Midbrain (tissue), 1 donor: ENCODE results near the gene GAK.

Experiments used
- DNase-seq: peaks from one replicate; lab custom pipeline; 2025; lab: John Stamatoyannopoulos, UW

GAK gene

DNA sequence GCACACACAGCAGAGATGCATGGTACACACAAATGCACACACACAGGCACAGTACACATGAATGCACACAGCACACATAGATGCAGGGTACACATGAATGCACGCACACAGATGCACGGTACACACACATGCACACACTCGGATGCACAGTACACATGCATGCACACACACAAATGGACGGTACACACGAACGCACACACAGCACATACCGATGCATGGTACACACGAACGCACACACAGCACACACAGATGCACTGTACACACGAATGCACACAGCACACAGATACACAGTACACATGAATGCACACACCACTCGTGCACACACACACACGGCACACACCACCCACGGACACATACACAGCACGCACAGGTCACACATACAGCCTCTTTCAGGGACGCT lies 62.3 kb downstream of the GAK start:
- no peak for DNase-seq

DNA sequence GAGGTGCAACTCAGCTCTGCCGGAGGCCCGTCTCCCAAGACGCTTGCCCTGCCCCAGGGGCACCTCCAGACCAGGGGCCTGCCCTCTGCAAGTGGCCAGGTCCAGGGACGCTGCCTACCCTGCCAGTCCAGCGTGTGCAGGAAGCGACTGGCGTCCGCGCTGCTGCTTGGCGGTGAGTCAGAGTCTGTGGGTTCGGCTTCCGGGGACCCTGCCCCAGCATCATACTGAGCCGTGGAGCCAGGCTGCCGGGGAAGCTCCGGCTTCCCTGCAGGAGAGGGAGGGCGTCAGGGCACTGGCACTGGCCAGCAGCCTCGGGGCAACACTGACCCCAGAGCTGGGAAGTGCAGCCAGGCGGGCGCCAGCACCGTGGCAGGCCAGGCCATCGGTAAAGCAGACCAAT lies 63.7 kb downstream of the GAK start:
- DNase-seq, result no peak

DNA sequence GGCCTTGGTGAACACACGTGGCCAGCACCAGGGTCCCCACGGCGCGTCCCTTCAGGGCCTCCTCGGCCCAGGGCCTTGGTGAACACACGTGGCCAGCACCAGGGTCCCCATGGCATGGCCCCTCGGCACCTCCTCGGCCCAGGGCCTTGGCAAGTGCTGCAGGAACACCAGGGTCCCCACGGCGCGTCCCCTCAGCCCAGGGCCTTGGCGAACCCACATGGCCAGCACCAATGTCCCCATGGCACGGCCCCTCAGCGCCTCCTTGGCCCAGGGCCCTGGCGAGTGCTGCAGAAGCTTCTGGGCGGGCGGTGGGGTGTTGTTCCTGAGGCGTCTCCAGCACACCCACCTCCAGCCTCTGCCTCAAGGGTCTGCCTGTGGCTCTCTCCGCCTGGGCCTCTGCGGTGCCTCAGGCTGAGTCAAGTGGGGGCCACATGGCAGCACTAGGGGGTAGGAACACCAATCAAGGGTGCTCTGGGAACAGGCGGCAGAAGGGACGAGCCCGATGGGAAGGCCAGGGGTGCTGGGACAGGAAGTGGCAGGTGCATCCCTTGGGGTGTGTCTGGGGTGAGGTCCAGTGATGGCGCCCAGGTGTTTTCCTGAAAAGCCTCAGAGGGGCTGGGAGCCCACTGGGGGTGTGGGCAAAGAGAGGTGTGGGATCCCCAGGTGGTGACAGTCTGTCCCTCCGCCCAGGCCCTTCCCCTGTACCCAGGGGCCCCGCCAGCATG lies 64.4 kb downstream of the GAK start:
- DNase-seq, result no peak

DNA sequence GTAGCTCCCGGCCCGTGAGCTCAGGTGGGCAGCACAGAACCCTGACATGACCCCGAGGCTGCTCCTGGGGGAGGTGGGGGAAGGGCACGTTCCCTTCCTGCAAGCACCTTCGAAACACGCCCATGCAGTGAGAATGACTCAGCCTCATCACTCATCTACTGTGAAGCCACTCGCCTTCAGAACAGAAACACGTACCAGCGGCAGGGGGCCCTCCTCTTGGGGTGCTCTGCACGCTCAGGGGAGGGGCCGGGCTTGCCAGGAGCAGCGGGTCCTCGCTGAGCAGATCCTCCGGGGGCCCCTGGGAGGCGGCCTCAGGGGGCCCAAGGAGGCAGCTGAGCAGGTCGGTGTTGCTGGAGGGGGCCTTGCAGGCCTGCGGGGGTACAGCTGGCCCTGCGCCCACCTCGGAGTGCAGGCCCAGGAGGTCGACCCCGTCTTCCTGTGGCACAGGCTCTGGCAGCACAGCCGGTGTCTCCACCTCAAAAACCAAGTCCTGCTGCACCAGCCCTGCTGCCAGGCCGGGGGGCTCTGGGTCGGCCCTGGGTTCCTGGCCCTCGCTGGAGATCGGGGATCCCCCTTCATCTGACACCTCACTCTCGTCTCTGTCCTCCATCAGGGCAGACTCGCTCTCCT lies 65.2 kb downstream of the GAK start:
- DNase-seq, result no peak

DNA sequence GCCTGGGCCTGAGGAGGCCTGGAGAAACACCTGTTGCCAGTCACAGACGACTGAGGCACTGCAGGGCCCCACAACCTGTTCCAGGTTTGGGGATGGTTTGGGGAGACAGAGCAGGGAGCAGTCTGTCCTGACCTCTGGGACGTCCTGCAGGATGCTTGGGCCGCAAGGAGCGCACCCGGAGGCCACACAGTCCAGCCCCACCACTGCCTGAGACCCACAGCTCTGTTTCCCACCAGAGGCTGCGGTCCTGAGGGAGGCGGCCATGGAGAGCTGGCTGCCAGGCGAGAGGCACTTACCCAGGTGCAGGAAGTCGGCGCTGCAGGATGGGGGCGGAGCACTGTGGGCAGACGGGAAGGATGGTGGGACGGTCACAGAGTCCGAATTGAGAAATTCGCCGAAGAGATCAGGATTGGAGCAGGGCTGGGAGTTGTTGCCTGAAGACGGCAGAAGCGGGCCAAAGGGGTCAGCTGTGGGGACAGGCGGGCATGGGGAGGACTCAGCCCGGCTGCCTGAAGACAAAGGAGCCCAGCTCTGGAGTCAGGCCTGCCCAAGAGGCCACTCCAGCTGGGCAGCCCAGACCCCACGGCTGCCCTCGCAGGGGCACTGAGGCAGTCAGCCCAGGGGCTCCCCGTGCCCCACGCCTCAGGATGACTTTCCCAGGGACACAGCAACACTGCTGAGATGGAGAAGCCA lies 65.9 kb downstream of the GAK start:
- no peak for DNase-seq

DNA sequence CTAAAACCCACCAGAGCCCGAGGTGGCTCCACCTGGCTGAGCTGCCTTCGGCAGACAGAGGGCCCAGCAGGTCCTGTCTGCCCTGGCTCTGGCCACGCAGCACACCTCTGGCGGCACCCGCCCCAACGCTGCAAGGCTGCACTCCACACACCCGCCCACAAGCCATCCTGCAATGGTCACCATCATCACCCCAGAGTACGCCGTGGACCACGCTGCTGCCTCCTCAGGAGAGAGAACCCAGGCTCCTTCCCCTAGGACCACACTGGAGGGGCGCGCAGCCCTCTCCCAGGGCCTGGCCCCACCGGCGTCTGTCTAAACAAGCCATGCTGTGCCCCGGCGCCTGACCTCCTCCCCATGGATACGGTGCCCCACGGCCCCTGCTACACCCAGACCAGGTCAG lies 66.5 kb downstream of the GAK start:
- no peak for DNase-seq

DNA sequence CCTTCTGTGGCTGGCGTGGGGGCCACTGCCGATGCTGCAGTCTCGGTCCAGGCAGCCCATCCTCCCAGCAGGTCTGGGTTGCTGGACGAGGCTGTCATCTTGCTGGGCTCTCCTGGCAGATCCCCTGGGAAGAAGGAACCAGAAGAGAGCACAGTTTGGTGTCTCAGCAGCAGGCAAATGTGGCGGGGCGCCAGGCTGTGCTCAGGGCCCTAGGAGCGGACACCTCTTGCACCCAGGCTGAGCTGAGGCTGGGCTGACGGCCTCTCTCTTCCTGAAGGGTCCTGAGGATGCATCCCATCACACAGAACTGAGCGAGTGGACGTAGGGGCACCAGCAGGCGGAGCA lies 67.0 kb downstream of the GAK start:
- no peak for DNase-seq

DNA sequence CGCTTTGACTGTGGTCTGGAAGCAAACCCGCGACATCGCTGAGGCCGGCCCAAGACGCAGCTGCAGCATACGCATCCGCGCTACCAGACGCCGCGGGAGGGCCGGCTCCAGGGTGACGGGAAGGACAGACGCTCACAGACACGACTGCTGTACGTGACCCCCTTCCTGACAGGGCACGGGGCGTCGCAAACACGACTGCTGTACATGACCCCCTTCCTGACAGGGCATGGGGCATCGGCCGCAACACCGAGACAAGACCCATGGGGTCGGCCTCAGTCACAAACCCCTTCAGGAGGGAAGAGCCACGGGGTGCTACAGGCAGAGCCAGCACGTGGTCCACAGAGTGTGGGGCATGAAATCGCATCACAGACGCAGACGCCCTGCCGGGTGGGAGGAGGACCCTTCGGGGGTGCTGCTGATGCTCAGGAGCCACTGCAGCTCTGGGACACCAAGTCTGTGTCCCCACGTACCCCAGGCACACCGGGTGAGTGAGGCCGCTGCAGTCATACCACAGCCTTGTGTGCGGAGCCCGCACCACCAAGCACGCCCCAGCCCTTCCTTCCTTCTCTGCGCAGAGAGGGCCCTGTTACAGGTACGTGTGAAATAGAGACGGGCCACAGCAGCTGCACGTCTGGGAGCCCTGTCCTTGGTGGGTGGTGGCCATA lies 67.5 kb downstream of the GAK start:
- DNase-seq, result no peak

DNA sequence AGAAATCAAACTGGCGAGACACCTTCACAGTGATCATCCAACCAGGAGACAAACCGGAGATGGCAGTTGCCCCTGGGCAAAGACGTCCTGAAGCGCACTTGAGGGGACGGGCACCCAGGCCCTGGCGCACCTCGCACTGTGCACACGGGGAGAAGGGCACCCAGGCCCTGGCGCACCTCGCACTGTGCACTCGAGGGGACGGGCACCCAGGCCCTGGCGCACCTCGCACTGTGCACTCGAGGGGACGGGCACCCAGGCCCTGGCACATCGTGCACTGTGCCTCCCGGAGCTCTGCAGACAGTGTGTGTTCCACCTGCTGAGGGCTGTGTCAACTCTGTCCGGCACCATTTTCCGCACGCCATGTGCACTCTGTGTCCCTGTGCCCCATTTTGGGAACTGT lies 71.6 kb downstream of the GAK start:
- no peak for DNase-seq

DNA sequence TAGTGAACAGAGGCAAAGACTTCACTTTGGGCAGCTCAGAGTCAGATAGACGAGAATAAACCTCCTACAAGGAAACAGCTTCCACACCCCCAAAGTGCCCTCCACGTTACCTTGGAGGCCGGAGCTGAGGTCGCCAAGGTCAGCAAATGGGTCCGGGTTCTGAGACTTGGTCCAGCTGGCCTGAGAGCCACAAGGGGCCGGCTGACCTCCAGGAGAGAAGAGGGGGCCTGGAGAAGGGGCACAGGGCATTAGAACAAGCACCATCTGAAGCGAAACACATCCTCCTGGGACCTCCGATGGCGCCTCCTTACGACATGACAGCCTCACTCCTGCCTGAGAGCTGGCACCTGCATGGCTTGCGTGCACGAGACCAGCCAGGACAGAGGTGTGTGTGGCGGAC lies 72.6 kb downstream of the GAK start:
- DNase-seq, result no peak

DNA sequence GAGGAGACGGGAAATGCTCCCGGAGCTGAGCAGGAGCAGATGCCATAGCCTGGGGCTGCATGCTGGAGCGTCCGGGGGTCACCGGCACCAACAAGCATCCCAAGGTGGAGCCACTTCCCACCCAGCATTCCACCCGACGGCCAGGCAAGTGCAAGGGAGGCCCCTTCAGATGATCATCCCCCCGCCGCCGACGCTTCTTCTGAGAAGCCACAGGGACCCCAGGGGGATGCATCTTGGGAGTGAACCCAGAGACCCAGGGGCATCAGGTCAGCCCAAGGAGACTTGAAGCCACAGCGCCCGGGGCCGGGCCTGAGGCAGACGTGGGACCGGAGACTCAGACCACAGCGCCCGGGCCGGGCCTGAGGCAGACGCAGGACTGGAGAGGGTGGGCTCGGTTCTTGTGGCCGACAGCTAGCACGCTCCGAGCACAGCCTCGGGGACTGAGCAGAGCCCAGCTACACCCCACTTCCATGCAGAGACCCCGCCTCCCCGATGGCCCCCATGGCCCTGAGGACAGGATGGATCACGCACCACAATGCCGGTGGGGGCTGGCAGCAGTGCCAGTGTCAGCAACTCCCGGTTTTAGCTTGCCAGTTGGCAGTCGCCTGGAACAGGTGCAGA lies 73.2 kb downstream of the GAK start:
- DNase-seq, result no peak

DNA sequence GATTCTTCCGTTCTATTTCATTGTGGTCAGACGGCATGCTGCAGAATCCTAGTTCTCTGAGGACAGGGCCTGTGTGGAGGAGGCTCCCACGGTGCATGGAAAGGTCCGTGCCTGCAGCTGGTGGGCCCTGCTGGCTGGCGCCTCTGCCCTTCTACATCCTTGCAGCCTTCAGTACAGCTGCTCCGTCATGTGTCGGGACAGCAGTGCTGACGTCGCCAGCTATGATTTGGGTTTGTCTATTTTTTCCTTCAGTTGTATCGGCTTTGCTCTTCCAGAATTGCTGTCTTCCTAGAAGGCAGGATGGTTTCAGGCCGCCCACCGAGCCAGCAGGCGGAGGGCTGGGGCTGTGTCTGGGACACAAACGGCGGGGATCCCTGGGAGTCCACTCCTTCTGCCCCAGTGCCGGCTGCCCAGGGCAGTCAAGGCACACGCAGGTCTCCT lies 74.1 kb downstream of the GAK start:
- DNase-seq, result no peak

DNA sequence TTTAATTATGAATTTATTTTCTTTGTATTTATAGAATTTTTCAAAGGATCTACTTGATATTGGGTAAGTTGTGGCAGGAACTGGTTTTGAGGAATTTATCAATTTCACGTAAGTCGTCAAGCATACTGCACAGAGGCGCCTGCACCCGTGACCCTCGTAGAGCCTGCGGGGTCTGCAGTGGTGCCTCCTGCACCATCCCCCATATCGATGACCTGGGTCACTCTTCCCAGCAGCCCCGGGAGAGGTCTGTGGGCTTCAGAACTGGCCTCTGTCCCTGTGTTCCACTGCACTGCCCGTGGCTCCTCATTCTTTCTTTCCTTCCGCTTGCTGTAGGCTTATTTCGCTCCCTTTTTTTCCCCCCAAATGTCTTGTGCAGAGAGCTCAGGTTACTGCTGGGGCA lies 74.7 kb downstream of the GAK start:
- no peak for DNase-seq

DNA sequence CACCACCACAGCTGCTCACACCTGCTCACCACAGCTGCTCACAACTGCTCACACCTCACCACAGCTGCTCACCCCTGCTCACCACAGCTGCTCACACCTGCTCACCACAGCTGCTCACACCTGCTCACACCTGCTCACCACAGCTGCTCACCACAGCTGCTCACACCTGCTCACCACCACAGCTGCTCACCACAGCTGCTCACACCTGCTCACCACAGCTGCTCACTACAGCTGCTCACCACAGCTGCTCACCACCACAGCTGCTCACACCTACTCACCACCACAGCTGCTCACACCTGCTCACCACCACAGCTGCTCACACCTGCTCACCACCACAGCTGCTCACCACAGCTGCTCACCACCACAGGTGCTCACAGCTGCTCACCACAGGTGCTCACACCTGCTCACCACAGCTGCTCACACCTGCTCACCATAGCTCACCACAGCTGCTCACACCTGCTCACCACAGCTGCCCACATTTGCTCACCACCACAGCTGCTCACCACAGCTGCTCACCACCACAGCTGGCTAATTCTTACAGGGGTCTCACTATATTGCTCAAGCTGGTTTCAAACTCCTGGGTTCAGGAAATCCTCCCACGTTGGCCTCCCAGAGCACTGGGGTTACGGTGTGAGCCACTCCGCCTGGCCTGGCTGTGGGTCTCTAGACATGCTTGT lies 75.8 kb downstream of the GAK start:
- DNase-seq, result no peak

DNA sequence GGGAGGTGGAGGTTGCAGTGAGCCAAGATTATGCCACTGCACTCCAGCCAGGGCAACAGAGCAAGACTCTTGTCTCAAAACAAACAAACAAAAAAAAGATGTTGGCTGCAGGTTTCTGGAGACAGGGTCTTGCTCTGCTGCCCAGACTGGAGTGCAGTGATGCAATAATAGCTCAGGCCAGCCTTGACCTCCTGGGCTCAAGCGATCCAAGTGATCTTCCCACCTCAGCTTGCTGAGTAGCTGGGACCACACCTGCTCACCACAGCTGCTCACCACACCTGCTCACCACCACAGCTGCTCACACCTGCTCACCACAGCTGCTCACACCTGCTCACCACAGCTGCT lies 76.3 kb downstream of the GAK start:
- DNase-seq, result no peak

DNA sequence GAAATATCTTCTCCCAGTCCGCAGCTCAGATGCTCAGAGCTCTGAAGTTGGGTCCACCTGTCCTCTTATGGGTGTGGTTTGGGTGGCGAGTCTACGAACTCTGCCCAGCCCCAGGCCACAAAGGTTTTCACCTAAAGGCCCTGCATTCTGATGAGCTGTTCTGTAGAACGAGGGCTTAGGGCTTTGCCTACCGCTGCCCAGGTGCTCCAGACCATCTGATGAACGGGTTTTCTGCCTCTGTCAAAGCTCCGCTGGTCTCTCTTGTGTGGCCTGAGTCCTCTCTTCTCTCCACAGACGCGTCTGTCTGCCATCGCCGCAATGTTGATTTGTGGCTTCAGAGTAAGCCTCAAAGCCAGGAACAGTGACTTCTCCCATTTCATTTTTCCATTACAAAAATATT lies 77.8 kb downstream of the GAK start:
- DNase-seq, result no peak

DNA sequence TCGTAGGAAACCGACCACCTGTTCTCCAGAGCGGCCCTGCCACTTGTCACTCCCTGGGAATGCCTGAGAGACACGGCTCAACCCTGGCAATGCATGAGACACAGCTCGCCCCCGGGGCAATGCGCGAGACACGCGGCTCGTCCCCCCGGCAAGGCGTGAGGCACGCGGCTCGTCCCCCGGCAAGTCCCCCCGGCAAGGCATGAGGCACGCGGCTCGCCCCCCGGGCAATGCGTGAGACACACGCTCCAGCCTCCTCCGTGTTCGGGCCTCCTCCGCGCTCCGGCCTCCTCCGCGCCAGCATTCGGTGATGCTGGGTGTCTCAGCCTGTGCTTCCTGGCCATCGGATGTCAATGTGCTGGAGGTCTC lies 78.7 kb downstream of the GAK start:
- DNase-seq, result no peak

DNA sequence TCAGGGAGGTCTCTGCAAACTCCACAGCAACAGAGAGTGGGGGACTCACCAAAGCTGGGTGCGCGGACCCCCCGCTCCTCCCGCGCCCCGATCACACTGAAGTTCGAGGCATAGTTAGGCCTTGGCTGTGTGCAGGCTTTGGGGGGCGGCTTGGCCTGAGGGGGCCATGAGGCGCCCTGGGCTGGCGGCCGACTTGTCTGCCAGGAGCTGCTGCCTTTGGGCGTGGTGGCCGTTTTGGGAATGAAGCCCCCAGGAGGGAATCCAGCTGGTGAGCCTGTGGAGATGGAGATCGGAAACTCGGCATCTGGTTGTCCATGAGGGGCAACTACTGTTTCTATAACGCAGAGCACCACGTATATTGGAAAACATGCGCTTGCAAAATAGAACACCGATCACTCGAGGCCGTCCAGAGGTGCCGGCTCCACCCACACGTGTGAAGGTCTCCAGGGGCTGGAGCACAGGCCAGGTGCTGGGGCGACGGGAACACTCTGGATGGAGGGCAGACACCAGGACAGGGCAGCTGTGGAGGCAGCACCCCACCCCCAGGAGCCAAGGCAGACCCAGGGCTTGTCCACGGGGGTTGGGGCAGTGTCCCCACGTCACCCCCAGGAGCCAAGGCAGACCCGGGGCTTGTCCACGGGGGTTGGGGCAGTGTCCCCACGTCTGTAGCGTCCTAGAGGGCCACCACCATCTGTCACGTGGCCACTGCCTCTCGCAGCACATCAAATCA lies 80.2 kb downstream of the GAK start:
- DNase-seq, result no peak

DNA sequence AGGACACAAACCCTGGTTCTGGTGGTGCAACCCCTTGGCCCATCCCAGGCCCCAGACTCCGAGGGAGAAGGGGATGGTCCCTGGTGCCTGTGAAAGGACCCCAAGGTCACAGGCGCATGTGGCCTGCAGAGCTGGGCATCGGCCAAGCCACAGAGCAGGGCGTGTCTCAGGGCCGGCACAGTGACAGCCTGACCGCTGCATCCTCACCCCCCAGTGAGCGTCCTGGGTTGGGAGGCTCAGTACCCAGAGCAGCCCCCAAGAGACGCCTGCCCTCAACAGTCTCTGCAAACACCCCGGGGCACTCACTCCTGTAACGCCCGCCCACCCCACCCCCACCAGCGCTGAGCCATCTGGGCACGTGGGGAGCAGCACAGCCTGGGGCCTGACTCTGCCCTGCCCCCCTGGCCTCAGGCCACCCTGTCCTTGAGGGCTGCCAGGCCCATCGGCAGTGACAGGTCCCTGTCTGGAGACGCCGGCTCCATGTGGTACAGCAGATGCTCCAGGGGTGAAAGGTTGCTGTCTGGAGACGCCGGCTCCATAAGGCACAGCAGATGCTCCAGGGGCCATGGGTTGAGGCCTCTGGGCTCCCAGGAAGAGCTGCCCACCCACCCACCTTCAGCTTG lies 81.7 kb downstream of the GAK start:
- DNase-seq, result no peak

DNA sequence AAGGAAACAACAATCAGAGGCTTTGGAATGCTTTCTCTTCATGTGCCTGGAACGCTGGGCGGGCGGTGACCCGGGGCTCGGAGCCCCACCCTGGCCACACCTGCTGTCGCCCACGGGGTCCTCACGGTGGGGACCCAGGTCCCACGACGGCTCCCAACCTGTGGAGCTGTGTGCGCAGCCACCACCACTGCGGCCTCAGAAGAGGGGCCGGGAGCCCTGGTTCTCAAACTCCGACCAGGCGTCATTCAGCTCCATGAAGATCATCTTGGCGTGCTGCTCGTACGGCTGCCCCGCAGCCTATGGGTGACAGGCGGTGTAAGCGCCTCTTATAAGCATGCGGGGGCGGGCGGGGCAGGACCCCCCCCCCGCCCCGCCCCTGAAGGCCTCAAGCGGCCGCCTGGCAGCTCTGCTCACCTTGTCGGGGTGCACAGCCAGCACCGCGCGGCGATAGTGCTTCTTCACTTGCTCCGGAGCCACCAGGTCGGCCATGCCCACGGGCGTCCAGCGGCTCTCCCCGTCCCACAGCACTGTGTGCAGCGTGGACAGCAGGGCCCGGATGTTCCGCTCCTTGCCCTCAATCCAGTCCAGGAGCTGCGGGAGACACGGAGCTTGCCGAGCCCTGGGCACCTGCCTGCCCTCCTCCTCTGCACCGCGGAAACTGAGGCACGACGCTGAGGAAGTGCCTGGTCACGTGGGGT lies 82.5 kb downstream of the GAK start:
- no peak for DNase-seq
